Measurements from ENCODE around the gene EIPR1. TPM values are rescaled to one million over a fixed set of nuclear protein-coding genes. Genes with fewer than 3 reads are reported as not detected.

The EIPR1 gene
- total and polyA plus RNA-seq, 2 of the 13 experiments (the other 11 are each of a cell fraction or from before 2014, with no cell fraction given): 70.0 to 96.3 TPM

- intact Hi-C loops (cut with micrococcal nuclease; ENCODE audit: unreplicated experiment): no loop called here
- TF ChIP-seq MIER3 (CRISPR knock-in tag; IDR thresholded peaks at IDR 0.05; ENCODE audit: borderline replicate concordance) (no peak), MBNL3 (CRISPR knock-in tag; conservative IDR thresholded peaks at IDR 0.05) (no peak), GLMP (CRISPR knock-in tag; IDR thresholded peaks at IDR 0.05; ENCODE audit: borderline replicate concordance) (no peak), ZNF333 (CRISPR knock-in tag; IDR thresholded peaks at IDR 0.05; ENCODE audit: borderline replicate concordance) (no peak)
- POLR2A ChIA-PET: no interaction called here
- WGBS (ENCODE audit: low lambda C conversion rate): 94% methylated on average over 10 of the region's 10 CpGs
- Histone ChIP-seq H3K4me2 (ENCODE audit: low read depth, low read length) (no peak overlapping the region), H3K27ac (ENCODE audit: extremely low read length, insufficient read depth, low read length) (no peak overlapping the region), H3K4me3 (replicated peaks in 1 of 3; ENCODE audit: insufficient read depth in 1 of 3, low read depth in 2 of 3, low read length in 3 of 3) (no peak overlapping the region), H3K9ac (ENCODE audit: insufficient read depth, low read depth, low read length) (no peak overlapping the region), H3K9me3 (ENCODE audit: low read length) (peaks cover 1% of the 10 kb centered on the region; the same call in 1 of the 2 replicates), H3K79me2 (ENCODE audit: insufficient read depth, low read length) (no peaks in the 10 kb centered on the region), H3K4me1 (ENCODE audit: insufficient read depth, low read length) (peaks cover 14% of the 10 kb centered on the region), H3K36me3 (replicated peaks in 1 of 2; ENCODE audit: control insufficient read depth in 1 of 2, insufficient read depth in 2 of 2, low read length in 2 of 2) (peaks cover 12 to 44% of the 10 kb centered on the region in 2 experiments; a peak in 4 of 5 replicates), H4K20me1 (ENCODE audit: insufficient read depth, low read length) (no peaks in the 10 kb centered on the region), H2AFZ (ENCODE audit: low read length) (no peak overlapping the region), H3K27me3 (ENCODE audit: control insufficient read depth in 1 of 2, insufficient read depth in 2 of 2, low read length in 2 of 2) (no peaks in the 10 kb centered on the region)
- no peak for FAIRE-seq
- DNase-seq (ENCODE audit: low spot score): no peak
- ATAC-seq: no peak
- in situ Hi-C loops (cut with HindIII; ENCODE audit: extremely low pct_ligation_motif_present, low pct_unique_long_range_greater_than_20kb): no loop called here
- CTCF ChIA-PET (ENCODE audit: low intra/inter-chr PET ratio, low total read pairs): no interaction called here
- no TSS peak for BruUV-seq (replicated peaks)
Measured at GRCh38 chr2:3254442-3254941, 123.1 kb downstream of the EIPR1 start.

GRCh38 chr2:3253913-3254441, 123.6 kb downstream of the EIPR1 start:
- H3K36me3 ChIP-seq (replicated peaks in 1 of 2; ENCODE audit: control insufficient read depth in 1 of 2, insufficient read depth in 2 of 2, low read length in 2 of 2): peaks cover 12 to 44% of the 10 kb centered on the region in 2 experiments; a peak in 4 of 5 replicates
- ChIA-PET POLR2A (no interaction called here), CTCF (ENCODE audit: low intra/inter-chr PET ratio, low total read pairs) (no interaction called here)
- intact Hi-C loops (cut with micrococcal nuclease; ENCODE audit: unreplicated experiment) (no loop called here), in situ Hi-C loops (cut with HindIII; ENCODE audit: extremely low pct_ligation_motif_present, low pct_unique_long_range_greater_than_20kb) (no loop called here)
- H3K4me3 ChIP-seq (replicated peaks in 1 of 3; ENCODE audit: insufficient read depth in 1 of 3, low read depth in 2 of 3, low read length in 3 of 3): no peak overlapping the region
- no peak for FAIRE-seq
- DNase-seq (ENCODE audit: low spot score): no peak
- no peaks in the 10 kb centered on the region for H3K79me2 ChIP-seq (ENCODE audit: insufficient read depth, low read length)
- H3K9ac ChIP-seq (ENCODE audit: insufficient read depth, low read depth, low read length): no peak overlapping the region
- no peak overlapping the region for H3K27ac ChIP-seq (ENCODE audit: extremely low read length, insufficient read depth, low read length)
- ATAC-seq: no peak
- no peak overlapping the region for H3K4me2 ChIP-seq (ENCODE audit: low read depth, low read length)
- no peaks in the 10 kb centered on the region for H4K20me1 ChIP-seq (ENCODE audit: insufficient read depth, low read length)
- H2AFZ ChIP-seq (ENCODE audit: low read length): no peak overlapping the region
- peaks cover 6% of the 10 kb centered on the region; the same call in 1 of the 2 replicates for H3K9me3 ChIP-seq (ENCODE audit: low read length)
- H3K27me3 ChIP-seq (ENCODE audit: control insufficient read depth in 1 of 2, insufficient read depth in 2 of 2, low read length in 2 of 2): no peaks in the 10 kb centered on the region
- peaks cover 14% of the 10 kb centered on the region for H3K4me1 ChIP-seq (ENCODE audit: insufficient read depth, low read length)
- WGBS (ENCODE audit: low lambda C conversion rate): 95% methylated on average over 15 of the region's 15 CpGs
- BruUV-seq (replicated peaks): no TSS peak
- TF ChIP-seq TEAD3 (CRISPR knock-in tag; optimal IDR thresholded peaks at IDR 0.05; ENCODE audit: borderline replicate concordance) (no peak), ZMYM4 (CRISPR knock-in tag; IDR thresholded peaks at IDR 0.05) (no peak), ZNF83 (CRISPR knock-in tag; IDR thresholded peaks at IDR 0.05; ENCODE audit: borderline replicate concordance) (no peak), RXRA (CRISPR knock-in tag; IDR thresholded peaks at IDR 0.05) (no peak), ZNF18 (CRISPR knock-in tag; IDR thresholded peaks at IDR 0.05; ENCODE audit: insufficient replicate concordance) (no peak), REST (IDR thresholded peaks at IDR 0.05; ENCODE audit: borderline replicate concordance in 1 of 2, low read depth in 1 of 2, low read length in 2 of 2) (no peak), ATF3 (CRISPR knock-in tag; IDR thresholded peaks at IDR 0.05) (no peak)

All from HepG2 (cell line).